ENCODE data around the gene TMEM132A.
"Not testable (repeated sequence)": the region's sequence is repeated elsewhere in the genome, so short reads cannot be mapped to it uniquely, and the experiment has no call there.

Gene TMEM132A

DNA sequence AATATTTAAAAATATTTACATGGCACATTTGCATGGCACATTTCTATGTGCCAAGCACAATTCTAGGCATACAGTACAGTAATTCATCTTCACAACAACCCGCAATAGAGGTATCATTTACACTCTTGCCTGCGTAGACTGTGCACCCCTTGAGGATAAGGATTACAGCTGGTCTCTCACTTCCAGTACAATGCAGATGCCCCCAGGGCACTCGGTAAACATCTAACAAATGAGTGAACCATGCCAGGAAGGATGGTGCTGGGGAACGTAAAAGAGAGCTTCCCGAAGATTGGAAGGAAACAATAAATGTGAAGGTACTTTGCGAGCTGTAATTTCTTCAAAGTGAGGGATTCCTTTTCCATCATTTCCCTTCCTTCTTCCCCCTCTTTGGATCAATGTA lies 19.2 kb upstream of the TMEM132A start:
- no peak for DNase-seq

GRCh38 chr11:60905551-60906113 lies 18.6 kb upstream of the TMEM132A start:
- peak in 1 of 4 experiments; percentile 14 for DNase-seq

DNA sequence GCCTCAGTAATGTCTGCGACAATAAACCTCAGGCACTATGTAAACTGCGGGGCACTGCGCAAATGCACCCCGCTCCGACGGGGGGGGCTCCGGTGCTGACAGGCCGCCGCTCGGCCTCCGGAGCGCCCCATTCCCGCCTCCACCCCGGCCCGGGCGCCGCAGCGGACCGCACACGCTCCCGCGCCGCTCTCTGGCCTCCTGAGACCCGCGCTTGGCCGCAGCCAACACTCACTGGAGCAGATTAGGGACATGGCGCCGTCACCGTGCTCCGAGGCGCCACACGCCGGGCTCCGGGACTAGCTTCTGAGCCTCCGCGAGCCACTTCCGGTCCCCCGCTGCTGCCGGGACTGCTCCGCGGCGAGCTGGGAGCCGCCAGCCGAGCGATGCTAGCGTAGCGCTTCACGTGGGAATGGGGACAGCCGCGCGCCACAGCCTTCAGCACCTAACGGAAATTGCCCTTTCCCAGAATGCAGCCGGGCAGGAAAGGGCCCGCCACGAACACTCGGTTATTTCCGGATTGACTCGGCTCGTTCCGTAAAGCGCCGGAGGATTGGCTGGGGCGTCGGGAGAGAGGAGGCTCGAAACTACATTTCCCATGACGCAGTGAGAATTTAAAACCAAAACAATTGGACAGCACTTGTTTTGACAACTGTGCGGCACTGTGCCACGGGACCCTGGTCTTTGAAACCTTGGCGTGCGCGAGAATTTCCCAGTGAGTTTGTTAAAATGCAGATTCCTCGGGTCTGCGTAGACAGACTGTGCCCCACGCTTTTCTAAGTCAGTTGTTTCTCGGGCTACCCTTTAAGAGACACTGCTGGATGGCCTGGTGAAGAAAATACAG lies 17.9 kb upstream of the TMEM132A start, which contains the start of gene PRPF19:
Gene PRPF19 (minus strand): TSS at position 454 of the 841 bp plus-strand sequence. CDS start 203 bp downstream, at position 251.
- DNase-seq = peak; percentile 97 to 99 (median 98)

DNA sequence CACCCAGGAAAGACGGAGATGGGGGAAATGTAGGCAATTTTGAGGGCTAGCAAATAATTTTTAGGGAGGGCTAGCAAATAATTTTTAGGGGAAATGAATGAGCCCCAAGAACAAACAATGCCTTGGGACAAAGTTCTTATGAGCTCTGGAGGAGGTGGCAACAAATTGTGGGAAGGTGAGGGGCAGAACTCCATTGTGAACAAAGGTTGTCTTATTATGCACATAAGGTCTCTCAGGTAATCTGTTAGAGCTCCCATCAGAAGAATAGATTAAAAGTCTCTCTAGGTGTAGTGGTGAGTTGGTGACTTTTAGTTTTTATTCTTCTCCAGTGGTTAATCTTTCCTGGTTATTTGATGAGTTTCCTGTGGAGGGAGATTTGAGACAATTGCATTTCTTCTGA lies 15.5 kb upstream of the TMEM132A start:
- DNase-seq = no peak

GRCh38 chr11:60909680-60910280 lies 14.5 kb upstream of the TMEM132A start:
- DNase-seq = not testable (repeated sequence)

- DNase-seq = peak; percentile 65 to 90 (median 78)
Observed at GRCh38 chr11:60910281-60910687, 14.0 kb upstream of the TMEM132A start.

DNA sequence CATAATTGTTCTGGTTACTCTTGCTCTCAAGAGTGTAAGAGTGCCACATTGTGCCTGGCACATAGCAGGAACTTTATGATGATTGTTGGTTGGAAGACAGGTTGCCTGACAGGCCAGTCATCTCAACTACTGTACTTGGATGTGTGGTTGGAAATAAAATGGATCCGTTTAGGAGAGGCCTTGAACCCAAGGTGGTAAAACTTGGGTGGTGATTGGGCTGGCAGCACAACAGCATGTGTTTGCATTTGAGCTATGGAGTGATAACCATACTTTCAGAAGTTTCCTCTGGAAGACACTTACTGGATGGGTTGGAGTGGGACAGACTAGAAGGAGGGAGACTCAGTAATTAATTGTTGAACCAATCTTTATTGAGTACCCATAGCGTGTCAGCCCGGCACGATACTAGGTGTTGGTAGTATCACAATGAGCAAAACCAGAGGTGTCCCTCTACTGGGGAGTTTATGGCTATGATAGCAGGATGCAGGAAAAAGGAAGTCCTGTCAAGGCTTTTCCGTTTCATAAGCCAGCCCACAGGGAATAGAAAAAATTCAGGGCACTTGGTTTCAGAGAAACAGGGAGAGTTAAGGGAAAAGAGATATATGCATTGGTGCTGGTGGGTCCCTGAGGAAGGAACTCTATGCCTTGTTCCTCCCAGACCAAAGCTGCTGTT lies 13.4 kb upstream of the TMEM132A start:
- peak; percentile 38 to 72 (median 64) for DNase-seq

DNA sequence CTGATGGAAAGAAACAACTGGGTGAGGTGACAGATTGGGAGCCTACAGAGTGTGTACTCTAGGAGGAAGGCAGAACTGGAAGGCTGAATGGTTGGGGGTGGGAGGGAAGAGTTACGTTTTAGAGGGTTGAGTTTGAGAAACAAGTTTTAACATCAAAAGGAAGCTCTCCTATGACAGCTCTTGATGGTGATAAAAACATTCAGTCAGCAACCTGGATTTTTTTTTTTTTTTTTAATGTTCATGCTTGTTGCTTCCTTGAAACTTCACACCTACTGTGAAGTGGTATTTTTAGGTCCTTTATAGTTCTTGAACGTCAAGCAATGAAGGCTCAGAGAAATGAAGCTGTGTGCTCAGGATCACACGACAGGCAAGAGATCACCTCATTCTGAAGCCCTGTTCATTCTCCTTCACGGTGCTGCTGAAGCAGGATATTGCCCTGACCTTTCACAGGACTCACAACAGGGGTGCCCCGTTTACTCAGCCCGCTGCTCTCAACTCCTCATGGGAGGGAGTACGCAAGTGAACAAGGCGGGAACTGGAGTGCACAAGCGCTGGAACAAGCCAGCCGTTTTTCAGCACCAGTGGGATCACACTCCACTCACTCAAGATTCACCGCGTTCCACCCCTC lies 11.9 kb upstream of the TMEM132A start:
- DNase-seq = no peak

GRCh38 chr11:60912851-60913528 lies 11.3 kb upstream of the TMEM132A start:
- no peak for DNase-seq

- DNase-seq = peak; percentile 80 to 93 (median 90)
Observed at GRCh38 chr11:60913793-60914632, 10.2 kb upstream of the TMEM132A start, which contains the start of gene TMEM109. TMEM109 (plus strand) TSS chr11:60914158; CDS start chr11:60919694, 5,536 bp downstream.

- peak in 3 of 4 experiments; percentile 17 to 57 (median 42) for DNase-seq
Observed at GRCh38 chr11:60914633-60915247, 9.5 kb upstream of the TMEM132A start.

- peak; percentile 42 to 65 (median 55) for DNase-seq
Observed at GRCh38 chr11:60915248-60915914, 8.9 kb upstream of the TMEM132A start.

DNA sequence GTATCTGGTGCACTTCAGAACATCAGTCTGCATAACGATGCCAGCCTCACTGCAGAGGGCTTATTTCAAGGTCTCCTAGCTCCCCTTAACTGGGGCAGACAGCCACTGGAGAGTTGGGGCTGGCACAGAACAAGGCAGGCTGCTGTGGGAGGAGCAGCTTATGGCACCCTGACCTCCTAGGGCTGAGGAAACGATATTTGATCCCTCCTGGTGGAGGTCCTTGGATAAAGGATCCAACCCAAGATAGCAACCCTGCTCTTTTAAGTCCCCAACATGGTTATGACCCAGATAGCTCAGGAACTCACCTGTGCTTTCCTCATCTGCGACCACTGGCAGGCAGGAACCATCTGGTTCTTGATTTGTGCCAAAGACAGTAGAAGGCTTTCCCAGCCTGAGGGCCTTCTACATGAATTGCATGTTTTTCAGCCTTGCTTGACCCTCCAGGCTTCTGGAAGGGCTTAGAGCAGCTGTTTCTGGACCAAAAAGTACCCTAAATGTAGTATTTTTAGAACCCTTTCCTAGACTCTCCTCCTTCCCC lies 7.5 kb upstream of the TMEM132A start:
- no peak for DNase-seq

GRCh38 chr11:60917267-60917666 lies 7.0 kb upstream of the TMEM132A start:
- DNase-seq = no peak

GRCh38 chr11:60918251-60918938 lies 5.9 kb upstream of the TMEM132A start:
- DNase-seq = no peak

GRCh38 chr11:60918939-60919265 lies 5.4 kb upstream of the TMEM132A start:
- DNase-seq = no peak

GRCh38 chr11:60919320-60919719 lies 4.9 kb upstream of the TMEM132A start:
- DNase-seq = peak; percentile 51 to 73 (median 62)

DNA sequence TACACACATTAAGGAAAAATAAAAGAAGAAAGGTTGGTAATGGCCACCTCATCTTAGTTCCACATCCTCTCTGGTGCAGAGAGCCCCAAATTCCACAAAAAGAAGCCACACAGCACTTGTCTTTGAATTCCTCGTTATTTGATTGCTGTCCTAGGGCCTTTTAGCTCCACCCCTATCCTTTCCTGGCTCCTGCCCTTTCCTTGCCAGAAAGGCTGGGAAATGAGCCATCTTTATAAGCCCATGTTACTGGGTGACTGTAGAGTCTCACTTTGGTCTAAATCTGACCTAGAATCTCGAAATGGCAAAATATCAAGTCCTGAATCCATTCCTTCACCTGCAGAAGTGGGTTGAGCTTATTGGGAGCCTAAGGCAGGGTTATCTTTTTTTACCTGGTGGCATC lies 4.3 kb upstream of the TMEM132A start:
- no peak for DNase-seq

- DNase-seq = no peak
Observed at GRCh38 chr11:60921259-60921658, 3.0 kb upstream of the TMEM132A start.
